WTC11 (cell line): Measurements from ENCODE around the gene RAD18. TPM values are rescaled to one million over a fixed set of nuclear protein-coding genes. Genes with fewer than 3 reads are reported as not detected.

Source experiments
- ATAC-seq: fragments of 200-7000 bp; cut with Tn5 transposase; 2 replicates; pipeline ENCODE4 v1.10.0; 2021; ENCODE audit warnings: mild to moderate bottlenecking, moderate library complexity
- CTCF ChIA-PET: fragments of 300-600 bp; sonication (Branson Sonifier 250); formaldehyde crosslinking; loops from one replicate; lab custom pipeline; 2021; ENCODE audit warnings: antibody characterized with exemption; lab: Charles Lee
- POLR2A ChIA-PET: fragments of 350-600 bp; sonication (Branson Sonifier 250); formaldehyde crosslinking; loops from one replicate; lab custom pipeline; 2021; ENCODE audit warnings: antibody characterized with exemption; lab: Charles Lee
- DNase-seq: peaks from one replicate; pipeline ENCODE4 v3.0.0; 2021; ENCODE audit warnings: low spot score
- H3K27ac Mint-ChIP-seq: 2 replicates; pipeline ENCODE4 v1.8.0; 2021; ENCODE audit warnings: mixed read lengths
- H3K27me3 Mint-ChIP-seq: 2 replicates; pipeline ENCODE4 v1.8.0; 2021; ENCODE audit warnings: low read depth, mild to moderate bottlenecking, moderate library complexity, mixed read lengths
- H3K36me3 Mint-ChIP-seq: 2 replicates; pipeline ENCODE4 v1.8.0; 2021; ENCODE audit warnings: mixed read lengths
- H3K4me1 Mint-ChIP-seq: 2 replicates; pipeline ENCODE4 v1.8.0; 2022; ENCODE audit warnings: mixed read lengths
- H3K4me3 Mint-ChIP-seq: 2 replicates; pipeline ENCODE4 v1.8.0; 2021; ENCODE audit warnings: mild to moderate bottlenecking, moderate library complexity, mixed read lengths
- H3K9me3 Mint-ChIP-seq: 2 replicates; pipeline ENCODE4 v1.8.0; 2021; ENCODE audit warnings: mixed read lengths
- AFF4 ChIP-seq: sonication (generic); formaldehyde crosslinking; IDR thresholded peaks from 2 replicates; pipeline ENCODE4 v1.8.1; 2023; ENCODE audit warnings: mild to moderate bottlenecking, missing genetic modification reagents, borderline replicate concordance
- ARID4B ChIP-seq: sonication (generic); formaldehyde crosslinking; IDR thresholded peaks from 2 replicates; pipeline ENCODE4 v1.8.0; 2023; ENCODE audit warnings: missing genetic modification reagents, mild to moderate bottlenecking, borderline replicate concordance
- CTCF ChIP-seq: fragments of 200-600 bp; IDR thresholded peaks from 2 replicates; pipeline ENCODE4 v1.8.0; 2022; ENCODE audit warnings: antibody characterized with exemption
- EMX1 ChIP-seq: fragments of 250-450 bp; sonication (Bioruptor Pico); IDR thresholded peaks from 2 replicates; pipeline ENCODE4 v1.8.0; 2021; ENCODE audit warnings: mild to moderate bottlenecking
- ESRRA ChIP-seq: sonication (generic); formaldehyde crosslinking; IDR thresholded peaks from 2 replicates; pipeline ENCODE4 v1.8.1; 2022; ENCODE audit warnings: mild to moderate bottlenecking, missing genetic modification reagents, borderline replicate concordance
- ETV6 ChIP-seq: sonication (generic); formaldehyde crosslinking; IDR thresholded peaks from 2 replicates; pipeline ENCODE4 v1.8.1; 2022; ENCODE audit warnings: mild to moderate bottlenecking, missing genetic modification reagents
- FOXP1 ChIP-seq: sonication (generic); formaldehyde crosslinking; IDR thresholded peaks from 2 replicates; pipeline ENCODE4 v1.8.0; 2022; ENCODE audit warnings: missing genetic modification reagents, mild to moderate bottlenecking, moderate library complexity, borderline replicate concordance
- FOXP4 ChIP-seq: sonication (generic); formaldehyde crosslinking; IDR thresholded peaks from 2 replicates; pipeline ENCODE4 v1.8.0; 2022; ENCODE audit warnings: mild to moderate bottlenecking, missing genetic modification reagents
- MAX ChIP-seq: sonication (generic); formaldehyde crosslinking; IDR thresholded peaks from 2 replicates; pipeline ENCODE4 v1.8.0; 2022; ENCODE audit warnings: mild to moderate bottlenecking, missing genetic modification reagents
- MYBL2 ChIP-seq: sonication (generic); formaldehyde crosslinking; IDR thresholded peaks from 2 replicates; pipeline ENCODE4 v1.8.1; 2023; ENCODE audit warnings: mild to moderate bottlenecking, moderate library complexity, missing genetic modification reagents
- SOX15 ChIP-seq: fragments of 250-450 bp; sonication (Bioruptor Pico); IDR thresholded peaks from 2 replicates; pipeline ENCODE4 v1.9.0; 2021; ENCODE audit warnings: mild to moderate bottlenecking
- TEAD1 ChIP-seq: sonication (generic); formaldehyde crosslinking; IDR thresholded peaks from 2 replicates; pipeline ENCODE4 v1.8.0; 2022; ENCODE audit warnings: mild to moderate bottlenecking, missing genetic modification reagents
- ZBTB43 ChIP-seq: sonication (generic); formaldehyde crosslinking; IDR thresholded peaks from 2 replicates; pipeline ENCODE4 v1.8.1; 2023; ENCODE audit warnings: mild to moderate bottlenecking, missing genetic modification reagents
- ZNF232 ChIP-seq: sonication (generic); formaldehyde crosslinking; IDR thresholded peaks from 2 replicates; pipeline ENCODE4 v1.8.0; 2022; ENCODE audit warnings: mild to moderate bottlenecking, missing genetic modification reagents
- ZNF281 ChIP-seq: sonication (generic); formaldehyde crosslinking; IDR thresholded peaks from 2 replicates; pipeline ENCODE4 v1.8.0; 2023; ENCODE audit warnings: mild to moderate bottlenecking, missing genetic modification reagents
- ZNF532 ChIP-seq: fragments of 250-450 bp; sonication (Bioruptor Pico); IDR thresholded peaks from 2 replicates; pipeline ENCODE4 v1.9.0; 2021; ENCODE audit warnings: mild to moderate bottlenecking, borderline replicate concordance
- ZNF671 ChIP-seq: fragments of 250-450 bp; sonication (Bioruptor Pico); IDR thresholded peaks from 2 replicates; pipeline ENCODE4 v1.8.0; 2021; ENCODE audit warnings: mild to moderate bottlenecking
- total RNA-seq: library from RNA; stranded (reverse); gene quantifications from 3 replicates; pipeline ENCODE4 v1.2.3, GENCODE V29; 2021

The RAD18 gene
- total RNA-seq, 1 experiment from 2014 or later: 24.4 TPM

GRCh38 chr3:8845641-8846040 is 117.6 kb downstream of the RAD18 start:
- CTCF ChIA-PET: interaction anchor here (1.5 kb wide), 1 partner anchor 132 kb away, joined by 5 read pairs; no protein-coding TSS in a partner anchor
- no peak overlapping the region for H3K4me3 Mint-ChIP-seq
- ATAC-seq: no peak
- H3K4me1 Mint-ChIP-seq: peaks cover 16% of the 10 kb centered on the region
- no peak overlapping the region for H3K27ac Mint-ChIP-seq
- no peaks in the 10 kb centered on the region; the same call in 1 of the 2 replicates for H3K36me3 Mint-ChIP-seq
- H3K9me3 Mint-ChIP-seq: no peaks in the 10 kb centered on the region; the same call in 1 of the 2 replicates
- POLR2A ChIA-PET: no interaction called here
- no peaks in the 10 kb centered on the region for H3K27me3 Mint-ChIP-seq
- DNase-seq: no peak
- TF ChIP-seq TEAD1 (no peak), ZNF281 (CRISPR knock-in tag) (no peak), ESRRA (no peak), FOXP4 (CRISPR knock-in tag) (no peak), MAX (CRISPR knock-in tag) (no peak), FOXP1 (no peak), ARID4B (CRISPR knock-in tag) (no peak), ETV6 (CRISPR knock-in tag) (no peak), ZNF671 (CRISPR knock-in tag) (no peak), CTCF (no peak), ZNF532 (CRISPR knock-in tag) (no peak), EMX1 (CRISPR knock-in tag) (no peak), SOX15 (CRISPR knock-in tag) (no peak), ZNF232 (no peak), ZBTB43 (no peak), AFF4 (CRISPR knock-in tag) (no peak), MYBL2 (no peak)
